H9 (cell line): ENCODE results near the gene CDH4. TPM values are rescaled to one million over a fixed set of nuclear protein-coding genes. Genes with fewer than 3 reads are reported as not detected.

Source experiments
- DNase-seq: peaks from one replicate; pipeline ENCODE4 v3.0.0-alpha.2; 2017
- H2AFZ ChIP-seq: one replicate; pipeline ENCODE4 v1.6.1; 2013; ENCODE audit warnings: mild to moderate bottlenecking, low read length, control low read depth, moderate library complexity
- H2AK5ac ChIP-seq: 2 replicates; pipeline ENCODE4 v1.6.1; 2013; ENCODE audit warnings: low read length, control low read depth, mixed read lengths; ENCODE audit not compliant: insufficient read length
- H2BK120ac ChIP-seq: one replicate; pipeline ENCODE4 v1.6.1; 2013; ENCODE audit warnings: low read depth, mild to moderate bottlenecking, low read length, control low read depth, inconsistent platforms; ENCODE audit not compliant: poor library complexity, severe bottlenecking
- H2BK12ac ChIP-seq: 2 replicates; pipeline ENCODE4 v1.6.1; 2013; ENCODE audit warnings: low read length, control low read depth, mixed read lengths, low read depth; ENCODE audit not compliant: insufficient read length
- H2BK15ac ChIP-seq: 2 replicates; pipeline ENCODE4 v1.6.1; 2013; ENCODE audit warnings: low read depth, low read length, control low read depth
- H2BK20ac ChIP-seq: one replicate; pipeline ENCODE4 v1.6.1; 2013; ENCODE audit warnings: low read depth, mild to moderate bottlenecking, low read length, control low read depth, inconsistent platforms; ENCODE audit not compliant: poor library complexity, severe bottlenecking
- H2BK5ac ChIP-seq: 2 replicates; pipeline ENCODE4 v1.6.1; 2013; ENCODE audit warnings: low read length, control low read depth, mixed read lengths; ENCODE audit not compliant: insufficient read length
- H3K14ac ChIP-seq: 2 replicates; pipeline ENCODE4 v1.6.1; 2013; ENCODE audit warnings: low read length, control low read depth; ENCODE audit not compliant: insufficient read depth
- H3K18ac ChIP-seq: 2 replicates; pipeline ENCODE4 v1.6.1; 2013; ENCODE audit warnings: low read depth, mild to moderate bottlenecking, mixed read lengths, low read length, control low read depth; ENCODE audit not compliant: insufficient read length
- H3K23ac ChIP-seq: 2 replicates; pipeline ENCODE4 v1.6.1; 2013; ENCODE audit warnings: low read length, control low read depth, mixed read lengths, low read depth; ENCODE audit not compliant: insufficient read length
- H3K23me2 ChIP-seq: 2 replicates; pipeline ENCODE4 v1.6.1; 2013; ENCODE audit warnings: low read depth, mild to moderate bottlenecking, mixed read lengths, low read length, control low read depth; ENCODE audit not compliant: insufficient read length, poor library complexity, severe bottlenecking
- H3K27ac ChIP-seq: 2 replicates; pipeline ENCODE4 v1.5.1; 2013; ENCODE audit warnings: low read length, control low read depth, mixed read lengths, low read depth; ENCODE audit not compliant: insufficient read length
- H3K27me3 ChIP-seq: 2 replicates; pipeline ENCODE4 v1.6.1; 2013; ENCODE audit warnings: low read length, control low read depth, inconsistent platforms; ENCODE audit not compliant: insufficient read depth
- H3K4ac ChIP-seq: 2 replicates; pipeline ENCODE4 v1.6.1; 2013; ENCODE audit warnings: low read depth, mild to moderate bottlenecking, control low read depth, inconsistent platforms, low read length, moderate library complexity
- H3K4me1 ChIP-seq: 2 replicates; pipeline ENCODE4 v1.6.1; 2013; ENCODE audit warnings: low read length, control low read depth, inconsistent platforms; ENCODE audit not compliant: insufficient read depth
- H3K4me2 ChIP-seq: 2 replicates; pipeline ENCODE4 v1.6.1; 2013; ENCODE audit warnings: low read length, control low read depth, mixed read lengths; ENCODE audit not compliant: insufficient read length, insufficient read depth
- H3K56ac ChIP-seq: 2 replicates; pipeline ENCODE4 v1.6.1; 2013; ENCODE audit warnings: low read depth, mild to moderate bottlenecking, mixed read lengths, low read length, control low read depth; ENCODE audit not compliant: insufficient read length
- H3K79me1 ChIP-seq: 2 replicates; pipeline ENCODE4 v1.6.1; 2013; ENCODE audit warnings: low read depth, mild to moderate bottlenecking, moderate library complexity, low read length, control low read depth, inconsistent platforms; ENCODE audit not compliant: insufficient read depth, poor library complexity, severe bottlenecking
- H3K79me2 ChIP-seq: 2 replicates; pipeline ENCODE4 v1.6.1; 2013; ENCODE audit warnings: low read length, control low read depth, inconsistent platforms; ENCODE audit not compliant: insufficient read depth
- H3K9ac ChIP-seq: 2 replicates; pipeline ENCODE4 v1.6.1; 2013; ENCODE audit warnings: low read length, control low read depth, mixed read lengths; ENCODE audit not compliant: insufficient read length; ENCODE audit errors: extremely low read depth
- H3K9me3 ChIP-seq: one replicate; pipeline ENCODE4 v1.6.1; 2013; ENCODE audit warnings: low read depth, low read length, inconsistent platforms; ENCODE audit not compliant: control insufficient read depth
- H3T11ph ChIP-seq: one replicate; pipeline ENCODE4 v1.6.1; 2013; ENCODE audit warnings: mild to moderate bottlenecking, low read length, control low read depth, inconsistent platforms
- H4K20me1 ChIP-seq: one replicate; pipeline ENCODE4 v1.6.1; 2013; ENCODE audit not compliant: control insufficient read depth, insufficient read length, insufficient read depth
- H4K5ac ChIP-seq: 2 replicates; pipeline ENCODE4 v1.6.1; 2013; ENCODE audit warnings: low read depth, mild to moderate bottlenecking, mixed read lengths, low read length, control low read depth; ENCODE audit not compliant: insufficient read length
- H4K8ac ChIP-seq: replicated peaks from 2 replicates; pipeline ENCODE4 v1.6.1; 2013; ENCODE audit warnings: low read length, control low read depth, mixed read lengths, low read depth; ENCODE audit not compliant: insufficient read length
- H4K91ac ChIP-seq: 2 replicates; pipeline ENCODE4 v1.6.1; 2013; ENCODE audit warnings: low read depth, mild to moderate bottlenecking, moderate library complexity, mixed read lengths, low read length, control low read depth; ENCODE audit not compliant: insufficient read length
- H3K27ac Mint-ChIP-seq, 3 experiments: 2 replicates in 2 of 3; 3 replicates in 1 of 3; pipeline ENCODE4 v1.8.0; 2020 to 2021; ENCODE audit warnings: mixed read lengths in 3 of 3, mild to moderate bottlenecking in 1 of 3, moderate library complexity in 1 of 3
- H3K27me3 Mint-ChIP-seq: 2 replicates; pipeline ENCODE4 v1.8.0; 2021; ENCODE audit warnings: low read depth, mild to moderate bottlenecking, moderate library complexity, mixed read lengths
- H3K36me3 Mint-ChIP-seq, 3 experiments: 2 replicates in 2 of 3; 3 replicates in 1 of 3; pipeline ENCODE4 v1.8.0; 2020 to 2021; ENCODE audit warnings: low read depth in 3 of 3, mixed read lengths in 3 of 3; ENCODE audit not compliant: insufficient read depth in 1 of 3
- H3K4me1 Mint-ChIP-seq, 2 experiments: 2 replicates each; pipeline ENCODE4 v1.8.0; 2020; ENCODE audit warnings: mixed read lengths in 2 of 2
- H3K4me3 Mint-ChIP-seq, 2 experiments: 2 replicates in 1 of 2; 3 replicates in 1 of 2; pipeline ENCODE4 v1.8.0; 2020 to 2021; ENCODE audit warnings: mild to moderate bottlenecking in 2 of 2, mixed read lengths in 2 of 2, moderate library complexity in 1 of 2
- H3K9me3 Mint-ChIP-seq, 2 experiments: 2 replicates in 1 of 2; 3 replicates in 1 of 2; pipeline ENCODE4 v1.8.0; 2020; ENCODE audit warnings: mild to moderate bottlenecking in 2 of 2, mixed read lengths in 2 of 2, moderate library complexity in 1 of 2
- CTCF ChIP-seq: fragments of 200-600 bp; sonication (generic); conservative IDR thresholded peaks from 3 replicates; pipeline ENCODE4 v1.8.0; 2021; ENCODE audit warnings: antibody characterized with exemption, mild to moderate bottlenecking
- WGBS: extraction: QIAGEN DNeasy Blood & Tissue Kit; methylation state at CpG from one replicate; pipeline ENCODE4 v1.1.7; 2013; ENCODE audit warnings: missing lambda C conversion rate, low lambda C conversion rate, mixed read lengths; ENCODE audit not compliant: insufficient read length; ENCODE audit errors: extremely low coverage; 5-methylcytosine and 5-hydroxymethylcytosine counted together
- total RNA-seq: library from RNA; stranded (reverse); gene quantifications from 2 replicates; pipeline ENCODE4 v1.2.1, GENCODE V29; 2021

The CDH4 gene
- total RNA-seq, 1 experiment from 2014 or later, result 3.0 TPM

GRCh38 chr20:61817575-61817974 lies 565.5 kb downstream of the CDH4 start:
- Histone ChIP-seq H3K56ac (no peak overlapping the region), H3K4me1 (no peaks in the 10 kb centered on the region), H4K5ac (no peak overlapping the region), H3K27me3 (no peaks in the 10 kb centered on the region), H2BK20ac (no peak overlapping the region), H2AFZ (no peak overlapping the region), H3K9ac (no peak overlapping the region), H3K9me3 (no peaks in the 10 kb centered on the region), H3K14ac (no peak overlapping the region; the same call in 1 of the 2 replicates), H2BK12ac (no peak overlapping the region), H2BK5ac (no peak overlapping the region), H2AK5ac (no peak overlapping the region), H3K23me2 (no peaks in the 10 kb centered on the region), H3K4ac (no peak overlapping the region), H3K23ac (no peak overlapping the region), H3K79me2 (no peaks in the 10 kb centered on the region), H4K20me1 (no peaks in the 10 kb centered on the region), H4K91ac (no peak overlapping the region), H3K4me2 (no peak overlapping the region), H3K27ac (no peak overlapping the region), H3K18ac (no peak overlapping the region), H4K8ac (no peak overlapping the region), H2BK120ac (no peak overlapping the region), H3T11ph (no peak overlapping the region), H2BK15ac (no peak overlapping the region), H3K79me1 (no peaks in the 10 kb centered on the region)
- 0 out of 7 replicates have a peak overlapping the region, but pooled peaks of 1 of the 3 experiments have one; percentile 18 for H3K27ac Mint-ChIP-seq
- no peak for TF ChIP-seq CTCF
- no peaks in the 10 kb centered on the region; a peak in 2 of 5 replicates for H3K9me3 Mint-ChIP-seq
- H3K4me3 Mint-ChIP-seq, result no peak overlapping the region
- no CpG with 5 or more reads among the region's 13 CpGs for WGBS
- H3K27me3 Mint-ChIP-seq, result peaks cover 33% of the 10 kb centered on the region
- DNase-seq, result no peak
- H3K36me3 Mint-ChIP-seq, result no peaks in the 10 kb centered on the region
- H3K4me1 Mint-ChIP-seq, result peaks cover 5 to 18% of the 10 kb centered on the region in 2 experiments
